Stimulated activated CD8-positive, alpha-beta memory T cell treated with anti-CD3 and anti-CD28 coated beads, Interleukin-15, amount 100 ng/mL, for 4 hours (primary cell): Measurements from ENCODE around the gene MBP.
"Not testable (repeated sequence)": the region's sequence is repeated elsewhere in the genome, so short reads cannot be mapped to it uniquely, and the experiment has no call there.

Source experiments
- DNase-seq, 2 donors: peaks; one replicate each; pipeline ENCODE4 v3.0.0-alpha.2; 2020; ENCODE audit warnings: low read depth in 2 of 2

Gene MBP

GRCh38 chr18:77022556-77022955, 110.0 kb downstream of the MBP start:
- no peak for DNase-seq

- DNase-seq = no peak
Measured at GRCh38 chr18:77022116-77022515, 110.5 kb downstream of the MBP start.

DNA sequence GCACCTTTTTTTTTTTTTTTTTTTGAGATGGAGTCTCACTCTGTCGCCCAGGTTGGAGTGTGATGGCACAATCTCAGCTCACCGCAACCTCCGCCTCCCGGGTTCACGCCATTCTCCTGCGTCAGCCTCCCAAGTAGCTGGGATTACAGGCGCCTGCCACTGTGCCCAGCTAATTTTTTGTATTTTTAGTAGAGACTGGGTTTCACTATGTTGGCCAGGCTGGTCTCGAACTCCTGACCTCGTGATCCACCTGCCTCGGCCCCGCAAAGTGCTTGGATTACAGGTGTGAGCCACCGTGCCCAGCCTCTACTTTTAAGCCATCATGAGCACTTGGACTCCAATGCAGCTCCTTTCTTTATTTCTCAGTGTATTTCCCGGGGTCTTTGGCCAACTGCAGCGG, 111.1 kb downstream of the MBP start:
- not testable (repeated sequence) for DNase-seq

GRCh38 chr18:77021075-77021474, 111.5 kb downstream of the MBP start:
- no peak for DNase-seq

DNA sequence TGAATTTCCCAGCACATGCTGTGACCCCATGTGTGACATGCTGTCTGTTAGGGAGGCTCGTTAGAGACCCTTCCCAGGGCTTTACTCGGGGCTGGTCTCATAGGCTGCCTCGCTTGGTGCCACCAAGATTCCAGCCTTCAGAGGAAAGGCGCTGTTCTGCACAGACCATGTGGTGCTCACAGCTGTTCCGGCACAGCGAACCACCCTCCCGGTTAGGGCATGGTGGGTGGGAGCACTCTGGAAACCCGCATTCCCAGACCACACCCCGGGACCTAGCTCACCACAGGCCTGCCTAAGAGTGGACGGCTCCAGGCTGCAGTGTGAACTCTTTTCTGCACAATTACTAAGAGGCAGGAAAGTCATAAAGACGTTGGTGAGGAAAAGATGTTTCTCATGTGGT, 112.0 kb downstream of the MBP start:
- DNase-seq = no peak

DNA sequence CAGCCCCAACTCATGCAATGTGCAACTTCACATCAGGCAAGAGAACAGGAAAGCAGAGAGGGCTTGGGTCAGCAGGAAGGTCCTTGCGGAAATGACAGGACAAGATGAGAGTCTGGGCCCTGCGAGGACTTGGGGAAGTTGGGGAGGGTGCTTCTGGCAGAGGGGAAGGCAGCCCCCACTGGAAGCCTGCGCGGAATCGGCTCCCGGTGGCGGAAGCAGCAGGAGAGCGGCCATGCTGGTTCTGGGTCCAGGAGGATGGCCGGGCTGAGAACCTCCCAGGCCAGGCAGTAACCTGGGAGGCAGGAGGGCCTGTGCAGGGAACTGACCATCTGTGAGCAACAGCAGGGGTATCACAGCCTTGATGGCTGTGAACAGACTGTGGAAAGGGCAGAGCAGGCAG, 112.9 kb downstream of the MBP start:
- DNase-seq = no peak

DNA sequence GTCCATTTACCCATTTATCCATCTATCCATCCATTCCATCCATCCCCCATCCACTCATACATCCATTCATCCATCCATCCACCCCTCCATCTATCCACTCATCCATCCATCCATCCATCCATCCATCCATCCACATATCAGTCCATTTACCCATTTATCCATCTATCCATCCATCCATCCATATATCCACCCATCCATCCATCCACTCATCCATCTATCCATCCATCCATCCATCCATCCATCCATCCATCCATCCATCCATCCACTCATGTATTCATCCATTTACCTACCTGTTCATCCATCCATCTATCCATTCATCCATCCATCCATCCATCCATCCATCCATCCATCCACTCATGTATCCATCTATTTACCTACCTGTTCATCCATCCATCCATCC, 113.9 kb downstream of the MBP start:
- DNase-seq = not testable (repeated sequence)

- DNase-seq = no peak
Measured at GRCh38 chr18:77017355-77017754, 115.2 kb downstream of the MBP start.

DNA sequence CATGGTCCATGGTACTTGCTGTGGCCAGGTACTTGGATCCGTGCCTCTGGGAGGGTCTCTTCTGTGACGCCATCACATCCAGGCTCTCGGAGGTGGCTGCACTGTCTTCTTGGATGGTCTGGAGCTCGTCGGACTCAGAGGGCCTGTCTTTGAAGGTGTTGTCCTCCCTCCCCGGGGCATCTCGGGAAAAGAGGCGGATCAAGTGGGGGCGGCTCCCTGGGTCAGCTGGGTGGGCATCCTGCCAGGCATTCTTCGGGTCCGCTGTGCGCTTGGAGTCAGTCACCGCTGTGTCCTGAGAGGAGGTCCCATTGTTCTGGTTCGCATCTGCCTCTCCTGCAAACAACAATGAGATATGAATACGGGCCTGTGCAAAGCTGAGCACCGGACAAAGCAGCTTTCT, 115.6 kb downstream of the MBP start:
- DNase-seq = no peak

- no peak for DNase-seq
Measured at GRCh38 chr18:77015771-77016710, 116.5 kb downstream of the MBP start.

- no peak for DNase-seq
Measured at GRCh38 chr18:77015169-77015568, 117.4 kb downstream of the MBP start.

GRCh38 chr18:77014538-77014937, 118.0 kb downstream of the MBP start:
- DNase-seq = no peak

DNA sequence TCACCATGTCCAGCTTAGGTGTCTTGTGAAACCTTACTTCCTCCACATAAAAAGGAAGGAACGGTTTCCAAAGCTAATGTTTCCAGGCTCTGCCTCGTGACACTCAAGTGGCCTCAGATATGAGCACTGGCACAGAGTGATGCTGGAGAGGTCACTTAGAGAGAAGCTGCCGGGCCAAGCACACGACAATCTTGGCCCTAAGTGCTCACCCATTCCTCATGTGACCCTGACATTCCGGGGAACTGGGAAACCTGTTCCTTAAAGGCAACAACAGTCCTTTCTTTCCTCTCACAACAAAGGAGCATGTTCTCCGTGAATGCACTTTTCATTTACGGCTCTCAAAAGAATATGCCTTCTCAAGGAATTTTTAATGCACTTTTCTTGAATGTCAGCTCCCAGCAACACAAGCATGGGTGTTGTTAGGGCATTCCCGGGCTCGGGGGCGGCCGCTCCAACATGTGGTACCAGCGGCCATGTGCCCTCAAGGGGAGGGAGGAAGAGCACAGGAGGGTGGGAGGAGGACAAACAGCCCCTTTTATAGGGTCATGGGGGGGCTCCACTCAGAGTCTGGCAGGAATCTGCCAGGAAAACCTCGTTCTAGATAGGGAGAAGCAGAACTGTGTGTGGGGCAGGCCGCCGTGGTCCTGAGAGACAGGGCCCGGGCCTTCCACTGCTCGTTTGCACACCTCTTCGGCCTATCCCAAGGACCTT, 118.6 kb downstream of the MBP start:
- DNase-seq = no peak

- DNase-seq = no peak
Measured at GRCh38 chr18:77012806-77013541, 119.6 kb downstream of the MBP start.

- DNase-seq = no peak
Measured at GRCh38 chr18:77012120-77012519, 120.5 kb downstream of the MBP start.

GRCh38 chr18:77009675-77010074, 122.9 kb downstream of the MBP start:
- DNase-seq = no peak

GRCh38 chr18:77008576-77009315, 123.8 kb downstream of the MBP start:
- no peak for DNase-seq

DNA sequence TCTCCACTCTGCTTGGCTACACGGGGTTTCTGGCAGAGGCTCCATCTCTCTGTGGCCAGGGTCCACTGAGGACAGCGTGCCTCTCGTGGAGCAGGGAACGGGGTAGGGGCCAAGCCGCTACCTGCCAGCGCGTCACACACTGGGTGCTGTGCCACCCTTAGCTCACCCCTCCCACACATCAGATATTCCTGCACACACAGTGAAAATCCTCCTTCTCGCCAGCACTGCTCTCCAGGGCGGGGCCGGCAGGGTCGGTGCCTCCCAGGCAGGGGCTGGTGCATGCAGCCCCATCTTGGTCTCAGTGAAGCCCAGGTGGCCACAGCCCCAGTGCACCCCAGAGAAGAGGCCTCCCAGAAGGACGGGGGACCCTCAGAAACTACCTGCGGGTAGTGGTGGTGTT, 124.6 kb downstream of the MBP start:
- DNase-seq = no peak

GRCh38 chr18:77007251-77007650, 125.3 kb downstream of the MBP start:
- no peak for DNase-seq

DNA sequence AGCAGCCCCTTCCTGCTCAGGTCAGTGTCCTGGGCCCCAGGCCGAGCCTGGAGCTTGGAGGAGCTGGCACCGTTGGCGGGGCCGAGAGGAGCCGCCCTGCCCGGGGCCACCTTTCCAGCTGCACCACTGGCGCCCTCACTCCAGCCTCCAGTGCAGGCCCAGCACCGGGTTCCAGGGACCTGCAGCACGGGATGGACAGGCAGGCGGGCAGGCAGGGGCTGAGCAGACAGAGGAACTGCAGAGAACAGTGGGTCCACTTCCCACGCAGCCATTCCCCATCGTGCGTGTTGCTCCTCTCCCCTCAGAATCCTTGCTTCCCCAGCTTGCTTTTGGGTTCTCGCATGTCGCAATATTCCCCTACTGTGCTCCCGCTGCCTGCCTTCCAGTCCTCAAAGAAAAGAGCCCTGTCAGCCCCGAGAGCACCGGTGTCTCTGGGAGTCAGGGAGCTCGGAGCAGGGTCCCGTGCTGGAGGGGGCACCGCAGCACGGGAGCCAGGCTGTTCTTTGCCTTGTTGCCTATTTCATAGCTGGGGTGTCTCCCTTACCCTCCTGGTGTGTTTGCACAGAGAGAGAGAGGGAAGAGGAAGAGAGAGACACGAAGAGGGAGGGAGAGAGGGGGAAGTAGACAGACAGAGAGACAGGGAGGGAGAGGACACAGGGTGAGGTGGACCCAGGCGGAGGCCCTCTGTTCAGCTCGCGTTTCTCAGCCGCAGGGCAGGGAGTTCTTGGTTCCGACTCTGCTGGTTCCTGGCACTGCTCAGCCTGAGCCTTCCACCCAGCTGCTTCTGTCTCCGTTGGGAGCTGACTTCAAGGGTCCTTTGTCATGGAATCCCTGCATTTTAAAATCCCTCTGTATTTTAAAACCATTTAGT, 126.0 kb downstream of the MBP start:
- DNase-seq = no peak
